ENCODE results near the gene PCSK4.
"Not testable (repeated sequence)": the region's sequence is repeated elsewhere in the genome, so short reads cannot be mapped to it uniquely, and the experiment has no call there.

The PCSK4 gene

DNA sequence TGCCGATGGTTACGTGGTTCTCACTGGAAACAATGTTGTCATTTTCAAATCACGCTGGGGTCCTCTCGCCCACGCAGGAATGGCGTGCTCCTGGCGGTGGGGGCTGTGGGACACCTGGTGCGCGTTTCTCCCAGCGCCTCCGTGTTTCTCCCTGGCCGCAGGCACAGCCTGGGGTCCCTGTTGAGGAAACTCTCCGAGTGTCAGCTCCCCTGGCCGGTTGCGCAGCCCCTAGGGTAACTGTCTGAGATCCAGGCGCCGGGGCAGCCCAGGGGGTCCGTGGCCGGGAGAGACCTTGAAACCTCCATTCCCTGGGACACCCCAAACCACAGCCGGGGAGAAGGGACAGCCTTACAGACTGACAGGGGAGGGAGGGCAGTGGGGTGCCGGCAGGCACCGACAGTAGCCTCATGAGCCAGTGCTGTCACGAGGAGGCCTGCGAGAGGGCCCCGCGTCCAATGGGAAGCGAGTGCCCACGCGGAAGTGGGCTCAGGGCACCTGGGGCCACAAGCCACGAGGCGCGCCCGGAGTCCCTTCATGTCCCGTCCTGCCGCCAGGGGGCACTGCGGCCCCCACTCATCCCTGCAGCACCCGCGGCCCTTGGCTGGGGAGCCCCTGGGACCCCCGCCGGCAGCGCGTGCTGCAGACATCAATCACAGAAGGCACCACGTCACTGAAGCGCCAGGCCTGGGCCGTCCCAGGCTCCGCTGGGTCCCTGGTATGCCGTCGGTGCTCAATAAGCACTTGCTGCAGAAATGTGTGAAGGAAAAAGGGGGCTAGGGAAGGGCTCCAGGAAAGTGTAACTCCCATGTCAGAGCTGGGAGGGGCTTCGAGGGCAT lies 13.2 kb upstream of the PCSK4 start:
- Histone ChIP-seq H3K4me2 (ENCODE audit: low read depth, low read length, poor library complexity, severe bottlenecking) (no peak overlapping the region), H2AFZ (ENCODE audit: low read depth, low read length, severe bottlenecking) (no peak overlapping the region), H3K4me3 (ENCODE audit: insufficient read depth, low read length, poor library complexity, severe bottlenecking) (no peak overlapping the region), H3F3A (ENCODE audit: insufficient read depth) (no peaks in the 10 kb centered on the region), H3K27me3 (ENCODE audit: low read length) (no peaks in the 10 kb centered on the region), H4K20me1 (ENCODE audit: low read depth, low read length) (no peaks in the 10 kb centered on the region), H3K9ac (ENCODE audit: low read length) (no peak overlapping the region), H3K27ac (ENCODE audit: low read depth, low read length) (no peak overlapping the region), H3K9me3 (ENCODE audit: insufficient read depth, low read length) (no peaks in the 10 kb centered on the region), H3K9me2 (replicated peaks; ENCODE audit: insufficient read depth, low read length) (no peaks in the 10 kb centered on the region), H3K79me2 (ENCODE audit: insufficient read depth, low read length) (no peaks in the 10 kb centered on the region), H3K36me3 (ENCODE audit: low read length) (no peaks in the 10 kb centered on the region)
- no peak for TF ChIP-seq EZH2phosphoT487 (conservative IDR thresholded peaks at IDR 0.05; ENCODE audit: low read length)
- TF ChIP-seq CTCF (IDR thresholded peaks at IDR 0.05; ENCODE audit: insufficient read depth, low read length, poor library complexity, severe bottlenecking) = peak; percentile 59

DNA sequence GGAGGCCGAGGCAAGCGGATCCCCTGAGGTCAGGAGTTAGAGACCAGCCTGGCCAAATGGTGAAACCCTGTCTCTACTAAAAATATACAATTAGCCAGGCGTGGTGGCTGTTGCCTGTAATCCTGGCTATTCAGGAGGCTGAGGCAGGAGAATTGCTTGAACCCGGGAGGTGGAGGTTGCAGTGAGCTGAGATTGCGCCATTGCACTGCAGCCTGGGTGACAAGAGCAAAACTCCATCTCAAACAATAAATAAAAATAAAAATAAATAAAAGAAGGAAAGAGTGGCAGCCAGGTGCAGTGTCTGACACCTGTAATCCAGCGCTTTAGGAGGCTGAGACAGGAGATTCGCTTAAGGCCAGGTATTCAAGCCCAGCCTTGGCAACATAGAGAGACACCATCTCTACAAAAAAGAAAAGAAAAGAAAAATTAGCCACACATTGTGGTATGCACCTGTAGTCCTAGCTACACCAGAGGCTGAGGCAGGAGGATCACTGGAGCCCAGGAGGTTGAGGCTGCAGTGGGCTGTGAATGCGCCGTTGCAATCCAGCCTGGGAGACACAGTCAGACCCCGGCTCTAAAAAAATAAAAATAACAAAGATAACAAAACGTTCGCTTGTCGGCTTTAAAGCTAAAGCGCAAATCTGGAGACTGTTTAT lies 12.4 kb upstream of the PCSK4 start:
- Histone ChIP-seq H3K27ac (ENCODE audit: low read depth, low read length) (no peak overlapping the region), H3K4me3 (ENCODE audit: insufficient read depth, low read length, poor library complexity, severe bottlenecking) (no peak overlapping the region), H3K9me3 (ENCODE audit: insufficient read depth, low read length) (no peaks in the 10 kb centered on the region), H4K20me1 (ENCODE audit: low read depth, low read length) (no peaks in the 10 kb centered on the region), H3F3A (ENCODE audit: insufficient read depth) (no peaks in the 10 kb centered on the region), H3K9me2 (replicated peaks; ENCODE audit: insufficient read depth, low read length) (no peaks in the 10 kb centered on the region), H3K36me3 (ENCODE audit: low read length) (no peaks in the 10 kb centered on the region), H2AFZ (ENCODE audit: low read depth, low read length, severe bottlenecking) (no peak overlapping the region), H3K27me3 (ENCODE audit: low read length) (no peaks in the 10 kb centered on the region), H3K4me2 (ENCODE audit: low read depth, low read length, poor library complexity, severe bottlenecking) (no peak overlapping the region), H3K79me2 (ENCODE audit: insufficient read depth, low read length) (no peaks in the 10 kb centered on the region), H3K9ac (ENCODE audit: low read length) (no peak overlapping the region)
- no peak for TF ChIP-seq EZH2phosphoT487 (conservative IDR thresholded peaks at IDR 0.05; ENCODE audit: low read length)
- no peak for TF ChIP-seq CTCF (IDR thresholded peaks at IDR 0.05; ENCODE audit: insufficient read depth, low read length, poor library complexity, severe bottlenecking)

- Histone ChIP-seq H3K9me3 (ENCODE audit: insufficient read depth, low read length) (no peaks in the 10 kb centered on the region), H3K27me3 (ENCODE audit: low read length) (no peaks in the 10 kb centered on the region), H3K9ac (ENCODE audit: low read length) (no peak overlapping the region), H3K36me3 (ENCODE audit: low read length) (no peaks in the 10 kb centered on the region), H3K27ac (ENCODE audit: low read depth, low read length) (no peak overlapping the region), H3K4me3 (ENCODE audit: insufficient read depth, low read length, poor library complexity, severe bottlenecking) (no peak overlapping the region), H3K9me2 (replicated peaks; ENCODE audit: insufficient read depth, low read length) (no peaks in the 10 kb centered on the region), H3F3A (ENCODE audit: insufficient read depth) (no peaks in the 10 kb centered on the region), H4K20me1 (ENCODE audit: low read depth, low read length) (no peaks in the 10 kb centered on the region), H2AFZ (ENCODE audit: low read depth, low read length, severe bottlenecking) (no peak overlapping the region), H3K79me2 (ENCODE audit: insufficient read depth, low read length) (no peaks in the 10 kb centered on the region), H3K4me2 (ENCODE audit: low read depth, low read length, poor library complexity, severe bottlenecking) (no peak overlapping the region)
- TF ChIP-seq EZH2phosphoT487 (conservative IDR thresholded peaks at IDR 0.05; ENCODE audit: low read length) = no peak
These were observed 11.0 kb upstream of the PCSK4 start for GRCh38 chr19:1501200-1501595.

DNA sequence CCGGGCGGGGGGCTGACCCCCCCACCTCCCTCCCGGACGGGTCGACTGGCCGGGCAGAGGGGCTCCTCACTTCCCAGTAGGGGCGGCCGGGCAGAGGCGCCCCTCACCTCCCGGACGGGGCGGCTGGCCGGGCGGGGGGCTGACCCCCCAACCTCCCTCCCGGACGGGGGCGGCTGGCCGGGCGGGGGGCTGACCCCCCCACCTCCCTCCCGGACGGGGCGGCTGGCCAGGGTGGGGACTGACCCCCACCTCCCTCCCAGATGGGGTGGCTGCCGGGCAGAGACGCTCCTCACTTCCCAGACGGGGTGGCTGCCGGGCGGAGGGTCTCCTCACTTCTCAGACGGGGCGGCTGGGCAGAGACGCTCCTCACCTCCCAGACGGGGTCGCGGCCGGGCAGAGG lies 9.1 kb upstream of the PCSK4 start:
- not testable (repeated sequence) for H3K36me3 ChIP-seq (ENCODE audit: low read length); H3K27ac ChIP-seq (ENCODE audit: low read depth, low read length); H3K79me2 ChIP-seq (ENCODE audit: insufficient read depth, low read length); H3K27me3 ChIP-seq (ENCODE audit: low read length); H3K9me3 ChIP-seq (ENCODE audit: insufficient read depth, low read length); H3K9me2 ChIP-seq (replicated peaks; ENCODE audit: insufficient read depth, low read length); H3K4me3 ChIP-seq (ENCODE audit: insufficient read depth, low read length, poor library complexity, severe bottlenecking); H3F3A ChIP-seq (ENCODE audit: insufficient read depth); H3K4me2 ChIP-seq (ENCODE audit: low read depth, low read length, poor library complexity, severe bottlenecking); H4K20me1 ChIP-seq (ENCODE audit: low read depth, low read length); H2AFZ ChIP-seq (ENCODE audit: low read depth, low read length, severe bottlenecking); H3K9ac ChIP-seq (ENCODE audit: low read length)

All from SU-DHL-6 (cell line).